MM.1S (cell line): ENCODE measurements around the gene KCNQ1.

Experiments
- CTCF ChIP-seq: fragments of 300-600 bp; sonication (generic); IDR thresholded peaks from 2 replicates; pipeline ENCODE4 v1.5.1; 2016; ENCODE audit warnings: antibody characterized with exemption, low read length, mixed read lengths
- EZH2 ChIP-seq: fragments of 300-600 bp; sonication (generic); optimal IDR thresholded peaks from 2 replicates; pipeline ENCODE3; 2017; ENCODE audit warnings: low read depth, mild to moderate bottlenecking, antibody characterized with exemption, low read length, mixed read lengths
- EZH2phosphoT487 ChIP-seq: fragments of 300-600 bp; sonication (generic); IDR thresholded peaks from 2 replicates; pipeline ENCODE4 v1.6.1; 2018; ENCODE audit warnings: antibody characterized with exemption, low read length

GRCh38 chr11:2521081-2521732 lies 76.4 kb downstream of the KCNQ1 start:
- TF ChIP-seq EZH2 (no peak), CTCF (no peak), EZH2phosphoT487 (no peak)
